ENCODE measurements around the gene CD151.
A peak's percentile ranks its signal among the peaks of the same experiment; 100 is the strongest.

- TF ChIP-seq POLR2A (IDR thresholded peaks at IDR 0.05): peak; percentile 90 to 91
- no peak for TF ChIP-seq CTCF (IDR thresholded peaks at IDR 0.05)
- peak; percentile 96 to 99 (median 97) for TF ChIP-seq POLR2AphosphoS5 (IDR thresholded peaks at IDR 0.05)
Measured at GRCh38 chr11:809287-810039, 23.3 kb upstream of the CD151 start, which contains the start of gene RPLP2.

All from sigmoid colon (tissue), 4 donors.